ENCODE data around the gene EBI3. TPM values are rescaled to one million over a fixed set of nuclear protein-coding genes. Genes with fewer than 3 reads are reported as not detected.

Gene EBI3
- total RNA-seq, 1 experiment from 2014 or later: 1.4 TPM

DNA sequence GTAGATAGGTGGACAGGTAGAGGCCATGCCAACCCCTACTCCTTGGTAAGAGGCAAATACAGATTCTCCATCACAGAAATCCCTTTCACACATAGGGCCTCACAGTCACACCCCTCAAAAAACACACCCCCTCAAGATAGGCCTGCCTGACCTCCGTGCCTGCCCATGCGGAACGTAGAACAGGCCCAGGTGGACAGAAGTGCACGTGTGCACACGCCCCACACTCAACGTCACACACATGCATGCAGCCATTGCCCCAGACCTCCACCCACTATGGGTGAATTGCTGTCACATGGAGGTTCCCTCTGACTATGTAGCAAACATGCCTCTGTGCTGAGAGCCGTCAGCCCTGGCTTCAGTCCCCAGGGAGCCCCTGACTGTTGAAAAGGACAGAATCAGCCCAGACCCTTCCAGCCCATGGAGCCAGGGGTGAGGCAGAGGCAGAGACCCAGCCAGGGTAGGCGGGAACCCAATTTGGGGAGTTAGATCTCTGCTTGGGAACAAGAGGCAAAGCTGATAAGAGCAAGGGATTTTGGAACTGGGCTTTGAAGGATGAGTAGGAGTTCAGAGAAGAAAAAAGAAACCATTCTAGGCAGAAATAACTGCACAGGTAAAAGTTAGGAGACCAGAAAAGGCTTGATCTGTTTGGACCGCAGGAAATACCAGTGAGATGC lies 43.8 kb upstream of the EBI3 start:
- Histone ChIP-seq H2BK20ac (ENCODE audit: low read depth, low read length, poor library complexity, severe bottlenecking) (no peak overlapping the region), H2BK15ac (ENCODE audit: low read depth, low read length) (no peak overlapping the region), H3K18ac (ENCODE audit: insufficient read length, low read depth, low read length) (no peak overlapping the region), H3K4me2 (ENCODE audit: insufficient read depth, insufficient read length, low read length) (no peak overlapping the region), H3K27ac (ENCODE audit: insufficient read length, low read depth, low read length) (no peak overlapping the region), H2AK5ac (ENCODE audit: insufficient read length, low read length) (no peak overlapping the region), H3K56ac (ENCODE audit: insufficient read length, low read depth, low read length) (no peak overlapping the region), H3T11ph (ENCODE audit: low read length) (no peak overlapping the region), H2AFZ (ENCODE audit: low read length) (no peak overlapping the region), H3K79me1 (ENCODE audit: insufficient read depth, low read depth, low read length, poor library complexity, severe bottlenecking) (no peaks in the 10 kb centered on the region), H3K9me3 (ENCODE audit: control insufficient read depth, low read depth, low read length) (no peaks in the 10 kb centered on the region), H3K27me3 (ENCODE audit: insufficient read depth, low read length) (no peaks in the 10 kb centered on the region), H3K79me2 (ENCODE audit: insufficient read depth, low read length) (no peaks in the 10 kb centered on the region), H2BK120ac (ENCODE audit: low read depth, low read length, poor library complexity, severe bottlenecking) (no peak overlapping the region), H4K91ac (ENCODE audit: insufficient read length, low read depth, low read length) (no peak overlapping the region), H3K4ac (ENCODE audit: low read depth, low read length) (no peak overlapping the region), H3K9ac (ENCODE audit: extremely low read depth, insufficient read length, low read length) (no peak overlapping the region), H3K4me1 (ENCODE audit: insufficient read depth, low read length) (no peaks in the 10 kb centered on the region), H2BK5ac (ENCODE audit: insufficient read length, low read length) (no peak overlapping the region), H3K23me2 (ENCODE audit: insufficient read length, low read depth, low read length, poor library complexity, severe bottlenecking) (peaks cover 6% of the 10 kb centered on the region), H4K20me1 (ENCODE audit: control insufficient read depth, insufficient read depth, insufficient read length) (no peaks in the 10 kb centered on the region), H2BK12ac (ENCODE audit: insufficient read length, low read depth, low read length) (no peak overlapping the region), H4K8ac (replicated peaks; ENCODE audit: insufficient read length, low read depth, low read length) (no peak overlapping the region), H4K5ac (ENCODE audit: insufficient read length, low read depth, low read length) (no peak overlapping the region), H3K14ac (ENCODE audit: insufficient read depth, low read length) (no peak overlapping the region), H3K23ac (ENCODE audit: insufficient read length, low read depth, low read length) (no peak overlapping the region)
- no peaks in the 10 kb centered on the region for H3K36me3 Mint-ChIP-seq (ENCODE audit: insufficient read depth in 1 of 3, low read depth in 3 of 3)
- H3K9me3 Mint-ChIP-seq: no peaks in the 10 kb centered on the region; a peak in 1 of 5 replicates
- no peak for DNase-seq
- TF ChIP-seq CTCF (conservative IDR thresholded peaks at IDR 0.05): no peak
- H3K4me1 Mint-ChIP-seq: peaks cover 9 to 27% of the 10 kb centered on the region in 2 experiments
- WGBS (ENCODE audit: extremely low coverage, insufficient read length, low lambda C conversion rate): no CpG with 5 or more reads among the region's 9 CpGs
- H3K27me3 Mint-ChIP-seq (ENCODE audit: low read depth): peaks cover 8% of the 10 kb centered on the region
- no peak overlapping the region; a peak in 1 of 5 replicates for H3K4me3 Mint-ChIP-seq
- no peak overlapping the region for H3K27ac Mint-ChIP-seq
